ENCODE data around the gene YJEFN3.
A peak's percentile ranks its signal among the peaks of the same experiment; 100 is the strongest.

Gene YJEFN3

DNA sequence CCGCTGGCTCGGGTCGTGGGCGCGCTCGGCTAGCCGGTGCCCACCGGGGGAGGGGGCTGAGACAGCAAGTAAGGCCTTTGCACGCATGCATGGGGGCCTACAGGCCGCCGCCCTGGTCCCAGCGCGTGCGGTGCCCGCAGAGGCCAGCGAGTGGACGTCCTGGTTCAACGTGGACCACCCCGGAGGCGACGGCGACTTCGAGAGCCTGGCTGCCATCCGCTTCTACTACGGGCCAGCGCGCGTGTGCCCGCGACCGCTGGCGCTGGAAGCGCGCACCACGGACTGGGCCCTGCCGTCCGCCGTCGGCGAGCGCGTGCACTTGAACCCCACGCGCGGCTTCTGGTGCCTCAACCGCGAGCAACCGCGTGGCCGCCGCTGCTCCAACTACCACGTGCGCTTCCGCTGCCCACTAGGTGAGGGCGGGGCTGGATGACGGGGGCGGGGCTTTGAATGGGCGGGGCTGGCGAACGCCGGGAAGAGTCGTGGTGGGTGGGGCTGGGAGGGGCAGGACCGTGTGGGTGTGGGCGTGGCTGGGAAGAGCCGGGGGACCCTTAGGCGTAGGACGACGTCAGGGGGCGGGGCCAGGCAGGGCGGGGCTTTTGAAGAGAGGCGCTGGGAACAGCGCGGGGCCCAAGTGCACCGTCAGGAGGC lies 11.5 kb downstream of the YJEFN3 start:
- peak; percentile 27 for DNase-seq

DNA sequence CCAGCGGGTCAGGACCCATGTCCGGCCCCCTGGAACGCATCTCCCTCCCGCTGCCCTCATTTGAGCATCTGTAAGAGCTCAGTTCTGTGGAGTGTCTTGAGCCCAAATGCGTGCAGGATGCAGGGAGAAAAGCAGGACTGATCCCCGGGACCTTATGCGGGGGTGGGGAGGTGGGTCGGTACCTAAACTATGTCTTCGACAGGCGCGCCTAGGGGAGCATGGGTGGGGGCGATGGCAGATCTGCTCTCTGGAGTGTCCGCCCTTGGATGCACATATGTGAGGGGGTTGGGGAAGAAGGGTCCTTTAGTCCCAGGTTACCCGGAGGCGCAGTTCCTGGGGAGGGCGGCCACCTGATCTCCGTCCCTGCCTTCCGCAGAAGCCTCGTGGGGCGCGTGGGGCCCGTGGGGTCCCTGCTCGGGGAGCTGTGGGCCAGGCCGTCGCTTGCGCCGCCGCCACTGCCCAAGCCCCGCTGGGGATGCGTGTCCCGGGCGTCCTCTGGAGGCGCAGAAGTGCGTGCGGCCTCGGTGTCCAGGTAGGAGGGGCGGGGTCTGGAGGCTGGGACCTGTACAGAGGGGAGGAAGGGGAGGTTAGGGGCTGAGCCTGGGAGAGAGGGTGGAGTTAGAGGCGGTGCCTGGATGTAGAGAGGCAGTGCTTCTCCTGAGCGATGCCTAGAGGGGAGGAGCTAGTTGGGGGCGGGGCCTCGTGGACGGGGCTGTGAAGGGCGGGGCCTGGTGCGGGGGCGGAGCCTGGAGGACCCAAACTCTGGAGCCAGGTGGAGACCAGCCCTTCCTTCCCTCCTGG lies 12.2 kb downstream of the YJEFN3 start:
- peak; percentile 33 for DNase-seq

DNA sequence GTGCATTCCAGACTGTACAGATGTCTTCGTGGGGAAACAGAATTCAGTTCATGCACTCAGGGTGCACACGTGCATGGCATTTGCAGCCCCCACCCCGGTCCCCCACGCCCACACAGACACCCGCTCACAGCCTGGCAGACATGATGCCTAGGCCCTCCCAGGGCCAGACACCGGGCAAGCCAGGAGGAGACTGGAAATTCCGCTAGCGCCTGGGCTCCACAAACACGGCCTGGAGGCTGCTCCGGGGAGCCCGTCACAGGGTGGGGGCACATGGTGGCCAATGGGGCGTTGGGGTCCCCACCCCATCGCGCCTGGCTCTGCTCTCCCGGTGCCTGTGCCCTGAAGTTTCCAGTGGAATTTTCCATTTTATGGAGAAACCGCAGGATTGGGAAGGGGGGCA lies 12.9 kb downstream of the YJEFN3 start:
- no peak for DNase-seq

DNA sequence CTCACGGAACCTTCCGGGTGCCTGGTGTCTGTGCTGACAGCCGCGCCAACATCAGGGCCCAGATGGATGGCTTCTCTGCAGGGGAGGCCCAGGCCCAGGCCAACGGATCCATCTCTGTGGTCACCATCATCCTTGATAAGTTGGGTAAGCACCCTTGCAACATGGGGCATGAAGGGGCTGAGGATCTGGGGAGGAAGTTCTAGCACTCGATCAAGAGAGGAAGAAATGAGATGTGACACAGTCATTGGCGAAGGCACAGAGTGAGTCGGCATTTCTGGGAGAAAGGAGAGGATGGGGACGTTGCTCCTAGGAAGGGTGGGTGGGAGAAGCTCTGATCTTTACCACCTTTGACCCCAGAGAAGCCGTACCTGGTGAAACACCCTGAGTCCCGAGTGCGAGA lies 13.8 kb downstream of the YJEFN3 start:
- DNase-seq, result no peak

DNA sequence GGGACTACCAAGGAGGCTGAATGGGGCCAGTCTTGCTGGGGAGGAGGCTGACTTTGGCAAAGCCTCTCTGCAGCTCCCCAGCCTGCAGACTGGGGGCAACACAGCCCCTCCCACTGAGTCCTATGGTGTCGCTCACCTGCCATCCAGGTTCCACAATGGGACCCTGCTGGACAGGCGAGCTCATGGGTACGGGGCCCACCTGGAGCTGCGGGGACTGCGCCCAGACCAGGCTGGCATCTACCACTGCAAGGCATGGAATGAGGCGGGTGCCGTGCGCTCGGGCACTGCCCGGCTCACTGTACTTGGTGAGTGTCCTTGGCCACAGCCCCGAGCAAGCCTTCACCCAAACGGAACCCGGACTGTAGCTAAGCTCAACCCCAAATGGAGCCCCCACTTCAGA lies 14.4 kb downstream of the YJEFN3 start:
- no peak for DNase-seq

DNA sequence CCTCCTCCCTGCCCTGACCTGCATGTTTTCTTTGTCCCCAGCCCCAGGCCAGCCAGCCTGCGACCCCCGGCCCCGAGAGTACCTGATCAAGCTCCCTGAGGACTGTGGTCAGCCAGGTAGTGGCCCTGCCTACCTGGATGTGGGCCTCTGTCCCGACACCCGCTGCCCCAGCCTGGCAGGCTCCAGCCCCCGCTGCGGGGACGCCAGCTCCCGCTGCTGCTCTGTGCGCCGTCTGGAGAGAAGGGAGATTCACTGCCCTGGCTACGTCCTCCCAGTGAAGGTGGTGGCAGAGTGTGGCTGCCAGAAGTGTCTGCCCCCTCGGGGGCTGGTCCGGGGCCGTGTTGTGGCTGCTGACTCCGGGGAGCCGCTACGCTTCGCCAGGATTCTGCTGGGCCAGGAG lies 14.9 kb downstream of the YJEFN3 start:
- DNase-seq, result no peak

DNA sequence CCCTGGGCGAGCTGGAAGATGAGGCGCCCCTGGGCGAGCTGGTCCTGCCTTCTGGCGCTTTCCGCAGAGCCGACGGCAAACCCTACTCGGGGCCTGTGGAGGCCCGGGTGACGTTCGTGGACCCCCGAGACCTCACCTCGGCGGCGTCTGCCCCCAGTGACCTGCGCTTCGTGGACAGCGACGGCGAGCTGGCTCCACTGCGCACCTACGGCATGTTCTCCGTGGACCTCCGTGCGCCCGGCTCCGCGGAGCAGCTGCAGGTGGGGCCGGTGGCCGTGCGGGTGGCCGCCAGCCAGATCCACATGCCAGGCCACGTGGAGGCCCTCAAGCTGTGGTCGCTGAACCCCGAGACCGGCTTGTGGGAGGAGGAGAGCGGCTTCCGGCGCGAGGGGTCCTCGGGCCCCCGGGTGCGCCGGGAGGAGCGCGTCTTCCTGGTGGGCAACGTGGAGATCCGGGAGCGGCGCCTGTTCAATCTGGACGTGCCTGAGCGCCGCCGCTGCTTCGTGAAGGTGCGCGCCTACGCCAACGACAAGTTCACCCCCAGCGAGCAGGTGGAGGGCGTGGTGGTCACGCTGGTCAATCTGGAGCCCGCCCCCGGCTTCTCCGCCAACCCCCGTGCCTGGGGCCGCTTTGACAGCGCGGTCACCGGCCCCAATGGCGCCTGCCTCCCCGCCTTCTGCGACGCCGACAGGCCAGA lies 15.7 kb downstream of the YJEFN3 start:
- no peak for DNase-seq

DNA sequence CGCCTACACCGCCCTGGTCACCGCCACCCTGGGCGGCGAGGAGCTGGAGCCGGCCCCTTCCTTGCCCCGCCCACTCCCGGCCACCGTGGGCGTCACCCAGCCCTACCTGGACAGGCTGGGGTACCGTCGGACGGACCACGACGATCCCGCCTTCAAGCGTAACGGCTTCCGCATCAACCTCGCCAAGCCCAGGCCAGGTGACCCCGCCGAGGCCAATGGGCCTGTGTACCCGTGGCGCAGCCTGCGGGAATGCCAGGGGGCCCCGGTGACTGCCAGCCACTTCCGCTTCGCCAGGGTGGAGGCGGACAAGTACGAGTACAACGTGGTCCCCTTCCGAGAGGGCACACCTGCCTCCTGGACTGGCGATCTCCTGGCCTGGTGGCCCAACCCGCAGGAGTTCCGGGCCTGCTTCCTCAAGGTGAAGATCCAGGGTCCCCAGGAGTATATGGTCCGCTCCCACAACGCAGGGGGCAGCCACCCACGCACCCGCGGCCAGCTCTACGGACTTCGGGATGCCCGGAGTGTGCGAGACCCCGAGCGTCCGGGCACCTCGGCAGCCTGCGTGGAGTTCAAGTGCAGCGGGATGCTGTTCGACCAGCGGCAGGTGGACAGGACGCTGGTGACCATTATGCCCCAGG lies 16.4 kb downstream of the YJEFN3 start:
- DNase-seq, result no peak

DNA sequence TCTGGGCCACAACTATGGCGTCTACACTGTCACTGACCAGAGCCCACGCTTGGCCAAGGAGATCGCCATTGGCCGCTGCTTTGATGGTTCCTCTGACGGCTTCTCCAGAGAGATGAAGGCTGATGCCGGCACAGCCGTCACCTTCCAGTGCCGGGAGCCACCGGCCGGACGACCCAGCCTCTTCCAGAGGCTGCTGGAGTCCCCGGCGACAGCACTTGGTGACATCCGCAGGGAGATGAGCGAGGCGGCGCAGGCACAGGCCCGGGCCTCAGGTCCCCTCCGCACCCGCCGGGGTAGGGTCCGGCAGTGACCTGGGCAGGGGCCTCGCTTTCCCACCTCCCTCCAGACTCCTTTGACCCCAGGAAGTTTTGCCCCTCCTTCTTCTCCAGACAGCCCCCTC lies 17.0 kb downstream of the YJEFN3 start:
- no peak for DNase-seq

DNA sequence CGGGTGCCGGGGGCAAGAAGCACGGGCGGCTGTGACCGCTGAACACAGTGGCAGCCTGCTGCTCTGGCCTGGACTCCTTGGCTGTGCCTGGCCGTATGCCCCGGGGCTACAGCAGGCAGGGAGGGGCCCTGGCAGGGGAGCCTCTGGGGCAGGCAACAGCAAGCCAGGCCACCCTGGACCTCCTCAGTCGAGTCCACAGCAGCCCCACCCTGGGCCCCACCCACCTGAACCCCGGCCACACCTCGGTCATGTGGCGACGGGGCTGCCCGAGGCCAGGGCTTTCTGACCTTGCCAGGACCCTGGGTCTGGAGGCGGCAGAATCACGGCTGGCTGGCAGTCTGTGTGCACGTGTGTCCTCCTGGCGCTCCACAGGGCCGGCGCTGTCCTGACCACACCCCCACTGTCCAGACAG lies 18.0 kb downstream of the YJEFN3 start:
- DNase-seq, result no peak

DNA sequence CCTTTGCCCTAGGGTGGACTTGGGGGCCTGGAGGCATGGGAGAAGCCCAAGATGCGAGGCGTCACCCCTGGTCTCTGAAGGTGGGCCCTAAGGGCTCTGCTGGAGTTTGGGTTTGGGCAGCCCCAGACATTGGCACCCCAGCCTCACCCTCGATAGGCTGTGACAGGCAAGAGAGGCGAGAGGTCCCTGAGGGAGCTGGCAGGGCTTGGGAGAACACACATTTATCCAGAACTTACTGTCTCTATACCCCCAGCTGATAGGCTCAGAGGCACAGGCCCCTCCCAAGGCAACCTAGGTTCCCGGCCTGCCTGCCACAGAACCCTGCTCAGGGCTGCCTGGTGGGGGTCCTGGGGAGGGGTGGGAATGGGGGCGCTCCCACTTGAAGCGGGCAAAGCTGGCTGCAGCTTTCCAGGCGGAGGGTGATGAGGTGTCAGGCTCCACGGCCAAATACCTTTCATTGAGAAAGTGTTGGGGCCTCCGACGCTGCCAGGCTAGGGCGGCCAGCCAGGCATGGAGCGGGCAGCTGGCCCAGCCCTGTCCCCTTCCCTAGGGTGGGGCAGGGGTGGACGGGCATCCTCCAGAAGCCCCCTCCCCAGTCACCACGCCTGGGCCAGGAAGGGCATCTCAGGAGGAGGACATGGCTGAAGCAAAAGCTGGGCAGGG lies 19.1 kb downstream of the YJEFN3 start:
- no peak for DNase-seq

DNA sequence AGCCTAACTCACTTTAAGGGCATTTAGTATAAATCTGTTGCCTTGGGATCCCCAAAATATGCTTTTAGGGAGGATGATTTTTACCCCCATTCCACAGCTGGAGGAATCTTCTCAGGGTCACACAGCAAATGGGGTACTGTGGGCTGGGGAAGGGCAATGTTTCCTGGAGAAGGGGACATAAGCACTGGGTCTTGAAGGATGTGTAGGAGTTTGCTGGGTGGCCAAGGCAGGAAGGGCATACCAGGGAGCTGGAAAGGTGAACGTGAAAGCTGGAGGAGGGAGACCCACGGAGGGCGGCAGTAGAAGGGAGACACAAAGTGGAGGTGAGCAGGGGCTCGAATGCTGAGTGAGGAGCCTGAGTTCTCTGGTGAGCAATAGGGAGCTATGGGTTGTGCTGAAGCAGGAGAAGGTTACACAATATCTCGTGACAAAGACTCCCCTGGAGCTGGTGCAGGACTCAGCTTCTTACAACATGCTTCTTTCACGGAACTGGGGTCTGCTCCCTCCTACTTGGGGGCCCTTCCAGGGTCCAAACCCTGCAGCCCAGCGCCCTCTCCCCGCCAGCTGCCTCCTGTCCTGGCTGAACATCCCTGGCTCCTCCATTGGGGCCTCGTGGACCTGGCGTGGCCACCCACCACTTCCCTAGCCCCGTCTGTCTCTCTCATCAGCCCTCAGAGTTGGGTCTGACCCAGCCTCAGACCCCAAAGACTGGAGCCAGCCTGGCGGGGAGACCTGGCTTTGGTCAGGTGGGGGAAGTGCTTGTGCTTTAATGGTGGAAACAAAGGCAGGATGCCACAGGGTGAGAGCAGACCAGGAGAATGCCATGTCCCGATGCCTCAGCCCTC lies 20.4 kb downstream of the YJEFN3 start:
- DNase-seq, result no peak

DNA sequence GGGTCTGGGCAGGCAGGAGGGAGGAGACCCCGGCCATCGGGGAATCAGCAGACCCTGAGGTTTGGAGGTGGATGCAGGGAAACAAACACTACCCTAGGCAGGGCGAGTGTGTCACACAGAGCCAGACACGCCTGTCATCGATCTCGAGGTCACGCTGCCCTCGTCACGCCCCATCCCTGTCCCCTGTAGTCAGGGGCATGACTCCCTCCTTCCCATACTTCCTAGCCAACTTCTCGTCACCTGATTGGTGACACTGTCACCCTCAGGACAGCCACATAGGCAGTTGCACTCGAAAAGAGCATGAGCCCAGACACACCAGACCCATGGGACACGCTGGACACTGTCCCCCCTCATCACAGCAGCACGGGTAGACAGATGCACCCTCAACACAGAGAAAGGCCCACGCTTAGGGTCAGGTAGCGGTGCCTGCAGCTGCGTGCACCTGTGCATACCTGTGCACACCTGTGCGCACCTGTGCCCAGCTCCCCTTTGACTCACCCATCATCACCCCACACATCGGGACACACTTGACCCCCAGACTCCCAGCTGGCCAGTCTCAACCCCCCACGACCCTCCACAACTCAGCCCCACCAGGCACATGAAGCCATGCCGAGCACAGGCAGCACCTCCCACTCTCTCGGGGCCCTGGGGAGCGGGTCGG lies 21.2 kb downstream of the YJEFN3 start:
- no peak for DNase-seq

DNA sequence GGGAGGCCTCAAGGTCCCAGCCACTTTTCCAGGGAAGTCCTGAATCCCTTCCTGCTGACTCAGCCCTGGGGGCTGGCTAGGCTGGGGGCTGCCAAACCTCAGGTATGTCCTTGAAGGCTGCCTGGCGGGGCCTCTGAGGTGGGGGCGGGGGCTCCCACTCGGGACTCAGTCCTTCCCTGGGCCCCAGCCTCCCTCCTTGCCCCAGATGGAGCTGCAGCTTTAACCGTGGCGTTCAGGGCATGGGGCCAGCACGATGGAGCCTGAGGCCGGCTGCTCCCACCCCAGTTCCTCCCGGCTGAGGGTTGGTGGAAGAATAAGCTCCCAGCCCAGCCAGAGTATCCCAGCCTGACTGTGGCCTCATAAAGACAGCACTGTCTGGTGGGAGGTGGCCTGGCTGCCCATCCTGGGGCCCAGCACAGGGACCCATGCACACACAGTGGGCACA lies 21.8 kb downstream of the YJEFN3 start:
- no peak for DNase-seq

DNA sequence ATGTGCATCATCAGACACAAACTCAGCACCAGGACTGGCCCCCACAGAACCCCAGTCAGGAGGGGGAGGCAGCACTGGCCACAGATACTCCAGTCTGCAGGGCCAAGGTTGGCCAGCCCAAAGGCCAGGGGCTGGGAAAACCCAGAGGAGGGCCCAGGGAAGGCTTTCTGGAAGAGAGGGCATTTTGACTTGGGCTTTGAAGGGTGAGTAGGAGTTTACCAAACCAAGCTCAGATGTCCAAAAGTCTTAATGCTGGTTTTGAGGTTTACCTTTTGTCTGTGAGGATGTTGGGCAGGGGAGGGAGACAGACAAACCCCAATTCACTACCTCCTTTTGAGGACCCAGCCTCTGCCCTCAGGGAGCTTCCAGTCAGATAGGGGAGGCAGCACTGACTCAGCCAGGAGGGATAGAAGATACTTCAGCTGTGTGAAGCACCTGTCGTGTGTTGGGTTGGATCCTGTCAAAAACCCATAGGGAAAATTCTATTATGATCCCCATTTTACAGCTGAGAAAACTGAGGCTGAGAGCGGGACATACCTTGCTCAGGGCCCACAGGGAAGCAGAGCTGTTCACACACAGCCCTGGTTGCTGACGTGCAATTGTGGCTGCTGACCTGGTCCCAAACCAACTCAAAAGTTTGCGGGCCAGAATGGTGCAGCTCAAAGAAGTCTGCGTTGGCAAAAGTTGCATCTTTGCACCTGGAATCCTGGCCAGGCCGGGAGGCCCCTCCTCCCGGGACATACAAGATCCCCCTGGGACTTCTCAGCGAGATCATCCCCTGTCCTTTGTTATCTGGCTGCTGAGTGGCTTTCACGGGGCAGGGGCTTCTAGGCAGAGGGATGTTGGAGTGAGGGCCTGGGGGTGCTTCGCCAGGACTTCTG lies 22.5 kb downstream of the YJEFN3 start:
- no peak for DNase-seq

DNA sequence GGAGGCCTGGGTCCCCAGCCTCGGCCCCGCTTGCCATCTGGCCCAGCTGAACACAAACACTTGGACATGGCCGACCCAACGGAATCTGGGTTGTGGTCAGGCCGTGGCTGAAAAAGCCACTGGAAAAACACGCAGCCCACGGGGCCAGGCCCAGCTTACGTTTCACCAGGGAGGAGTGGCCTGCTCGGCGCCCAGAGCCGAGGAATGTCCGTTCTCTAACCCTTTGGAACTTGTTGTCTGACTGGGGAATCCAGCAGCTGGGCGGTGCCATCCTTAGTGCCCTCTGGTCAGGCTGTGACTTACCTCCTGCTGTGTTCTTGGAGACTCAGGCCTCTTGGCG lies 23.1 kb downstream of the YJEFN3 start:
- DNase-seq, result no peak

DNA sequence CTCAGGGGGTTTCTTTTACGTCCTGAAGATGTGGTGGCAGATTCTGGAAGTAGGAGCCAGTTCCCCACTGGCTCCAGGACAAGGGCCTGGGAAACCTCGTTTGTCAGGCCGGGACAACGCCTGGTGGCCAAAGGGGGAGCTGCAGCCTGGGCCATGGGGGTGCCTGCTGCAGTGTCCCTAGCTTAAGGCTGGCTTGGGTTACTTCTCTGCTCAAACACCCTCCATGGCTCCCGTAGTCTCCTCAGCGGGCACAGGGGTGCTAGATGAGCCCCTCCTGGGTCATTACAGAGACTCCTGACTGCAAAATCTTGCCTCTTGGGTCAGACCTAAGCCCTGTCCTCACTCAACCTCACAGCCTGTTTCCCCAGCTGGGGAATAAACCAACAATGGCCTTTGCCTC lies 24.1 kb downstream of the YJEFN3 start:
- DNase-seq, result peak; percentile 29

DNA sequence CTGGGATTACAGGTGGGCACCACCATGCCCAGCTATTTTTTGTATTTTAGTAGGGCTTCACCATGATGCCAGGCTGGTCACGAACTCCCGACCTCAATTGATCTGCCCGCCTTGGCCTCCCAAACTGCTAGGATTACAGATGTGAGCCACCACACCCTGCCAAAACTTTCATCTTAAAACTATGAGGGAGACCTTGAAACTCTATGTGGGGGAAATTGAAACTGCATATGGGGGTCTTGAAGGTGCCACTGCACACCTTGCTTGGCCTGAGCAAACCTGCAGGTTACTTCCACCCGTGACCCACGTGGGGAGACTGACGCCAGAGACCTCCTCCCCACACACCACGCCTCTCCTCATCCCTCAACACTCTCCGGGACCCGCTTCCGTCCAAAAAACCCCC lies 25.0 kb downstream of the YJEFN3 start:
- DNase-seq, result no peak

DNA sequence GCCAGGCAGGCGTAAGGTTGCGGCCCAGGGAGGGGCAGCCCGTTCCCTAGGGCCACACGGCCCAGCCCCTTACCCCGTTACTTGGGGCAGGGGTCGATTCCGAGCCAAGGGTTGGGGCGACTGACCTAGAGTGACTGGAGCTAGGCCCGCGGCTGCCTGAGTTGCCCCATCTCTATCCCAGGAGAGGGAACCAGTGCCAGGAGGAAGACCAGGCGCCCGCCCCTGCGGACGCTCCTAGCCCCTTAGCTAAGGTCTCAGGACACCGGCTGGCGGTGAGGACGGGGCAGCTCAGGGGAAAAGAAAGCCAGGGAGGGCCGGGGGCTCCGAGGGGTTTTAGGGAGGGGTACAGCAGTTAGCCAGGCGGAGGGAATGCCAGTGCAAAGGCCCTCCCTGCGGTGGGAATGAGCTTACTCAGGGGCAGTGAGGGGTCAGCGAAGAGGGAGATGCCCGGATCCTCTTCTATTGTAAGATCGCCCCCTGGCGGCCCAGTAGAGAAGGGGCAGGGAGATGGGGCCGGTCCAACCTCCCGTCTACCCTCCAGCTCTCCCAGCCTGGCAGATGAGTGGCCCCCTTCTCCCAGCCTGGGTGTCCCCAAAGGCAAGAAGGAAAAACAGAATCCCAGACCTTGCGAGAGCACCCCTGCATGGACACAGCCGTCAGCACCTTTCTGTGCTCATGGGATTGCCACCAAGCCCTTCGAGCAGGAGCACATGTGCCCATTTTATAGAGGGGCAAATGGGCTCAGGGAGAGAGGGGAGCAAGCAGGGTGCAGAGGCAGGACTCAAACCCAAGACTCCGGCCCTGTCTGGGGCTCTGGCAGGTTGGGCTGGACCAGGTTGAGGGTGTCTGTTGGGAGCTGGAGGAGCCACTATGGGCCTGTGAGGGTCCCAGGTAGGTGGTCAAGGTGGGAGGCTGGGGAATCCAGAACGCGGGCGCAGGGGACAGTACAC lies 25.6 kb downstream of the YJEFN3 start:
- peak; percentile 75 for DNase-seq

All from NCI-H69 (cell line).